ENCODE measurements around the gene BRINP3. TPM values are rescaled to one million over a fixed set of nuclear protein-coding genes. Genes with fewer than 3 reads are reported as not detected.

The BRINP3 gene
- total RNA-seq, 1 experiment from 2014 or later = not detected

- intact Hi-C loops (cut with micrococcal nuclease; ENCODE audit: unreplicated experiment) = no loop called here
- Histone ChIP-seq H3K4me3 (ENCODE audit: low read depth, low read length, poor library complexity, severe bottlenecking) (no peak overlapping the region), H3K36me3 (ENCODE audit: insufficient read depth, low read length, poor library complexity, severe bottlenecking) (no peaks in the 10 kb centered on the region), H3K4me1 (ENCODE audit: insufficient read depth, low read length, poor library complexity, severe bottlenecking) (no peaks in the 10 kb centered on the region), H3K27me3 (replicated peaks; ENCODE audit: insufficient read depth, low read depth, low read length, poor library complexity) (no peaks in the 10 kb centered on the region), H3K27ac (ENCODE audit: low read depth, low read length, poor library complexity, severe bottlenecking) (no peak overlapping the region), H3K9me3 (ENCODE audit: low read depth, low read length, poor library complexity, severe bottlenecking) (no peaks in the 10 kb centered on the region)
- no TSS peak for BruUV-seq (replicated peaks)
- DNase-seq (ENCODE audit: low spot score) = no peak
- ChIA-PET POLR2A (ENCODE audit: low non-redundant PET) (no interaction called here), CTCF (no interaction called here)
- TF ChIP-seq EZH2 (IDR thresholded peaks at IDR 0.05; ENCODE audit: borderline replicate concordance, low read depth, low read length, poor library complexity, severe bottlenecking) = no peak
- TF ChIP-seq, protein P1, sequence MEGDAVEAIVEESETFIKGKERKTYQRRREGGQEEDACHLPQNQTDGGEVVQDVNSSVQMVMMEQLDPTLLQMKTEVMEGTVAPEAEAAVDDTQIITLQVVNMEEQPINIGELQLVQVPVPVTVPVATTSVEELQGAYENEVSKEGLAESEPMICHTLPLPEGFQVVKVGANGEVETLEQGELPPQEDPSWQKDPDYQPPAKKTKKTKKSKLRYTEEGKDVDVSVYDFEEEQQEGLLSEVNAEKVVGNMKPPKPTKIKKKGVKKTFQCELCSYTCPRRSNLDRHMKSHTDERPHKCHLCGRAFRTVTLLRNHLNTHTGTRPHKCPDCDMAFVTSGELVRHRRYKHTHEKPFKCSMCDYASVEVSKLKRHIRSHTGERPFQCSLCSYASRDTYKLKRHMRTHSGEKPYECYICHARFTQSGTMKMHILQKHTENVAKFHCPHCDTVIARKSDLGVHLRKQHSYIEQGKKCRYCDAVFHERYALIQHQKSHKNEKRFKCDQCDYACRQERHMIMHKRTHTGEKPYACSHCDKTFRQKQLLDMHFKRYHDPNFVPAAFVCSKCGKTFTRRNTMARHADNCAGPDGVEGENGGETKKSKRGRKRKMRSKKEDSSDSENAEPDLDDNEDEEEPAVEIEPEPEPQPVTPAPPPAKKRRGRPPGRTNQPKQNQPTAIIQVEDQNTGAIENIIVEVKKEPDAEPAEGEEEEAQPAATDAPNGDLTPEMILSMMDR (conservative IDR thresholded peaks at IDR 0.05; ENCODE audit: low read depth, low read length) = no peak
Observed at GRCh38 chr1:190344454-190344853, 133.2 kb downstream of the BRINP3 start.

DNA sequence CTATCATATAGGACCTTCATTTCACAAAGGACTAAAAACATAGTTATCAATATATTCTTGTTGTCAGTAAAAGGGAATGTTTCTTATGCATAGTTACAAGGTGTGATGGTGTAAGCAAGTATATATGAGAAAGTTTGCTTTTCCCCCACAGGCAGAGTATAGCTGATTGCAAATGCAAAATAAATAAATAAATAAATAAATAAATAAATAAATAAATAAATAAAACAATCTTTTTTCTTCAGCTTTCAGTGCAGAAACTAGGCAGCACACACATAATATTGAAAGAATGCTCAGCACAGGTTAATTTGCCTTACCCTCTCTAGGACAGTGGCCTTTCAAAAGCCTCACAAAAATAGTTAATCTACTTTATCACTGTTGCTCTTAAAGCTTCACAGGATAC, 138.8 kb downstream of the BRINP3 start:
- no TSS peak for BruUV-seq (replicated peaks)
- no peaks in the 10 kb centered on the region for H3K36me3 ChIP-seq (ENCODE audit: insufficient read depth, low read length, poor library complexity, severe bottlenecking)
- no peaks in the 10 kb centered on the region for H3K9me3 ChIP-seq (ENCODE audit: low read depth, low read length, poor library complexity, severe bottlenecking)
- intact Hi-C loops (cut with micrococcal nuclease; ENCODE audit: unreplicated experiment) = loop anchor here (5.0 kb wide), 1 partner anchor 52 kb away; no protein-coding TSS in a partner anchor
- TF ChIP-seq, protein P1 (conservative IDR thresholded peaks at IDR 0.05; ENCODE audit: low read depth, low read length) = no peak
- no peak for TF ChIP-seq EZH2 (IDR thresholded peaks at IDR 0.05; ENCODE audit: borderline replicate concordance, low read depth, low read length, poor library complexity, severe bottlenecking)
- no peaks in the 10 kb centered on the region for H3K4me1 ChIP-seq (ENCODE audit: insufficient read depth, low read length, poor library complexity, severe bottlenecking)
- no peak for DNase-seq (ENCODE audit: low spot score)
- POLR2A ChIA-PET (ENCODE audit: low non-redundant PET) = no interaction called here
- H3K27me3 ChIP-seq (replicated peaks; ENCODE audit: insufficient read depth, low read depth, low read length, poor library complexity) = no peaks in the 10 kb centered on the region
- CTCF ChIA-PET = no interaction called here
- no peak overlapping the region for H3K4me3 ChIP-seq (ENCODE audit: low read depth, low read length, poor library complexity, severe bottlenecking)
- no peak overlapping the region for H3K27ac ChIP-seq (ENCODE audit: low read depth, low read length, poor library complexity, severe bottlenecking)

DNA sequence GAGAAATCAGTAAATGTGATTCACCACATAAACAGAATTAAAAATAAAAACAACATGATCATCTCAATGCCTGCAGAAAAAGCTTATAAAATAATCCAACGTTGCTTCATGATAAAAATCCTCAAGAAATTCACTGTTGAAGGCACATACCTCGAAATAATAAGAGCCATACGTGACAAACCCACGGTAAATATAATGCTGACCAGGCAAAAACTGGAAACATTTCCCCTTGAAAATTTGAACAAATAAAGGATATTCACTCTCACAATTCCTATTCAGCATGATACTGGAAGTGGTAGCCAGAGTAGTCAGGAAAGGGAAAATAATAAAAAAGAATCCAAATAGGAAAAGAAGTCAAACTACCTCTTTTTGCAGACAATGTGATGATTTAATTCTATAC, 148.8 kb downstream of the BRINP3 start:
- no peak for DNase-seq (ENCODE audit: low spot score)
- Histone ChIP-seq H3K4me1 (ENCODE audit: insufficient read depth, low read length, poor library complexity, severe bottlenecking) (no peaks in the 10 kb centered on the region), H3K36me3 (ENCODE audit: insufficient read depth, low read length, poor library complexity, severe bottlenecking) (no peaks in the 10 kb centered on the region), H3K27me3 (replicated peaks; ENCODE audit: insufficient read depth, low read depth, low read length, poor library complexity) (no peaks in the 10 kb centered on the region), H3K9me3 (ENCODE audit: low read depth, low read length, poor library complexity, severe bottlenecking) (no peaks in the 10 kb centered on the region), H3K27ac (ENCODE audit: low read depth, low read length, poor library complexity, severe bottlenecking) (no peak overlapping the region), H3K4me3 (ENCODE audit: low read depth, low read length, poor library complexity, severe bottlenecking) (no peak overlapping the region)
- CTCF ChIA-PET = no interaction called here
- POLR2A ChIA-PET (ENCODE audit: low non-redundant PET) = no interaction called here
- no peak for TF ChIP-seq EZH2 (IDR thresholded peaks at IDR 0.05; ENCODE audit: borderline replicate concordance, low read depth, low read length, poor library complexity, severe bottlenecking)
- TF ChIP-seq, protein P1 (conservative IDR thresholded peaks at IDR 0.05; ENCODE audit: low read depth, low read length) = no peak
- intact Hi-C loops (cut with micrococcal nuclease; ENCODE audit: unreplicated experiment) = no loop called here
- BruUV-seq (replicated peaks) = no TSS peak
